ENCODE measurements around the gene CDHR3. TPM values are rescaled to one million over a fixed set of nuclear protein-coding genes. Genes with fewer than 3 reads are reported as not detected.

The CDHR3 gene
- total and polyA plus RNA-seq, 10 of the 15 experiments (the other 5 are each of a cell fraction or from before 2014, with no cell fraction given) = 0.06 to 0.11 TPM; not detected in 8

- TF ChIP-seq ZZZ3 (IDR thresholded peaks at IDR 0.05; ENCODE audit: control insufficient read depth, insufficient read length, low read depth) (no peak), NR2F1 (conservative IDR thresholded peaks at IDR 0.05) (peak; percentile 94), ATF7 (IDR thresholded peaks at IDR 0.05; ENCODE audit: low read depth) (0 out of 2 replicates have a peak, but pooled peaks have one; percentile 53), ZSCAN29 (IDR thresholded peaks at IDR 0.05) (no peak), RAD21 (IDR thresholded peaks at IDR 0.05; ENCODE audit: insufficient read depth, low read depth, low read length) (0 out of 2 replicates have a peak, but pooled peaks have one; percentile 11), E4F1 (IDR thresholded peaks at IDR 0.05; ENCODE audit: borderline replicate concordance, partially characterized antibody) (no peak), TBL1XR1 (IDR thresholded peaks at IDR 0.05; ENCODE audit: low read depth, low read length) (peak; percentile 40), SKIL (IDR thresholded peaks at IDR 0.05; ENCODE audit: low read depth, poor library complexity, severe bottlenecking) (no peak), MEF2B (IDR thresholded peaks at IDR 0.05; ENCODE audit: partially characterized antibody, poor library complexity, severe bottlenecking) (peak; percentile 98), STAT1 (conservative IDR thresholded peaks at IDR 0.05) (no peak), CREM (IDR thresholded peaks at IDR 0.05; ENCODE audit: low read depth) (peak; percentile 72), NFXL1 (IDR thresholded peaks at IDR 0.05; ENCODE audit: borderline replicate concordance) (no peak), FOS (IDR thresholded peaks at IDR 0.05; ENCODE audit: borderline replicate concordance, extremely low read depth, insufficient read length) (no peak), HDGF (IDR thresholded peaks at IDR 0.05) (0 out of 2 replicates have a peak, but pooled peaks have one; percentile 15), IRF4 (IDR thresholded peaks at IDR 0.05; ENCODE audit: low read depth, low read length) (peak; percentile 67; the same call in 1 of the 2 replicates)
- TF ChIP-seq, protein P1, sequence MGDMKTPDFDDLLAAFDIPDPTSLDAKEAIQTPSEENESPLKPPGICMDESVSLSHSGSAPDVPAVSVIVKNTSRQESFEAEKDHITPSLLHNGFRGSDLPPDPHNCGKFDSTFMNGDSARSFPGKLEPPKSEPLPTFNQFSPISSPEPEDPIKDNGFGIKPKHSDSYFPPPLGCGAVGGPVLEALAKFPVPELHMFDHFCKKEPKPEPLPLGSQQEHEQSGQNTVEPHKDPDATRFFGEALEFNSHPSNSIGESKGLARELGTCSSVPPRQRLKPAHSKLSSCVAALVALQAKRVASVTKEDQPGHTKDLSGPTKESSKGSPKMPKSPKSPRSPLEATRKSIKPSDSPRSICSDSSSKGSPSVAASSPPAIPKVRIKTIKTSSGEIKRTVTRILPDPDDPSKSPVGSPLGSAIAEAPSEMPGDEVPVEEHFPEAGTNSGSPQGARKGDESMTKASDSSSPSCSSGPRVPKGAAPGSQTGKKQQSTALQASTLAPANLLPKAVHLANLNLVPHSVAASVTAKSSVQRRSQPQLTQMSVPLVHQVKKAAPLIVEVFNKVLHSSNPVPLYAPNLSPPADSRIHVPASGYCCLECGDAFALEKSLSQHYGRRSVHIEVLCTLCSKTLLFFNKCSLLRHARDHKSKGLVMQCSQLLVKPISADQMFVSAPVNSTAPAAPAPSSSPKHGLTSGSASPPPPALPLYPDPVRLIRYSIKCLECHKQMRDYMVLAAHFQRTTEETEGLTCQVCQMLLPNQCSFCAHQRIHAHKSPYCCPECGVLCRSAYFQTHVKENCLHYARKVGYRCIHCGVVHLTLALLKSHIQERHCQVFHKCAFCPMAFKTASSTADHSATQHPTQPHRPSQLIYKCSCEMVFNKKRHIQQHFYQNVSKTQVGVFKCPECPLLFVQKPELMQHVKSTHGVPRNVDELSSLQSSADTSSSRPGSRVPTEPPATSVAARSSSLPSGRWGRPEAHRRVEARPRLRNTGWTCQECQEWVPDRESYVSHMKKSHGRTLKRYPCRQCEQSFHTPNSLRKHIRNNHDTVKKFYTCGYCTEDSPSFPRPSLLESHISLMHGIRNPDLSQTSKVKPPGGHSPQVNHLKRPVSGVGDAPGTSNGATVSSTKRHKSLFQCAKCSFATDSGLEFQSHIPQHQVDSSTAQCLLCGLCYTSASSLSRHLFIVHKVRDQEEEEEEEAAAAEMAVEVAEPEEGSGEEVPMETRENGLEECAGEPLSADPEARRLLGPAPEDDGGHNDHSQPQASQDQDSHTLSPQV (IDR thresholded peaks at IDR 0.05) = no peak
- TF ChIP-seq, protein P2, sequence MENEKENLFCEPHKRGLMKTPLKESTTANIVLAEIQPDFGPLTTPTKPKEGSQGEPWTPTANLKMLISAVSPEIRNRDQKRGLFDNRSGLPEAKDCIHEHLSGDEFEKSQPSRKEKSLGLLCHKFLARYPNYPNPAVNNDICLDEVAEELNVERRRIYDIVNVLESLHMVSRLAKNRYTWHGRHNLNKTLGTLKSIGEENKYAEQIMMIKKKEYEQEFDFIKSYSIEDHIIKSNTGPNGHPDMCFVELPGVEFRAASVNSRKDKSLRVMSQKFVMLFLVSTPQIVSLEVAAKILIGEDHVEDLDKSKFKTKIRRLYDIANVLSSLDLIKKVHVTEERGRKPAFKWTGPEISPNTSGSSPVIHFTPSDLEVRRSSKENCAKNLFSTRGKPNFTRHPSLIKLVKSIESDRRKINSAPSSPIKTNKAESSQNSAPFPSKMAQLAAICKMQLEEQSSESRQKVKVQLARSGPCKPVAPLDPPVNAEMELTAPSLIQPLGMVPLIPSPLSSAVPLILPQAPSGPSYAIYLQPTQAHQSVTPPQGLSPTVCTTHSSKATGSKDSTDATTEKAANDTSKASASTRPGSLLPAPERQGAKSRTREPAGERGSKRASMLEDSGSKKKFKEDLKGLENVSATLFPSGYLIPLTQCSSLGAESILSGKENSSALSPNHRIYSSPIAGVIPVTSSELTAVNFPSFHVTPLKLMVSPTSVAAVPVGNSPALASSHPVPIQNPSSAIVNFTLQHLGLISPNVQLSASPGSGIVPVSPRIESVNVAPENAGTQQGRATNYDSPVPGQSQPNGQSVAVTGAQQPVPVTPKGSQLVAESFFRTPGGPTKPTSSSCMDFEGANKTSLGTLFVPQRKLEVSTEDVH (IDR thresholded peaks at IDR 0.05; ENCODE audit: low read depth, partially characterized antibody) = no peak
Observed at GRCh38 chr7:106057962-106058927, 95.2 kb downstream of the CDHR3 start (continued).

Measured in GM12878 (cell line).